Breast epithelium (tissue), 3 donors: ENCODE data around the gene FAM168B.

Source experiments
- POLR2A ChIP-seq: fragments of 450-650 bp; IDR thresholded peaks from one replicate; pipeline ENCODE4 v1.6.1; 2016; ENCODE audit warnings: antibody characterized with exemption, mild to moderate bottlenecking, moderate library complexity
- TF ChIP-seq, protein P1 (sequence below), 3 donors: fragments of 450-650 bp; IDR thresholded peaks; one replicate each; pipeline ENCODE4 v1.5.1; 2016 to 2017; ENCODE audit warnings: antibody characterized with exemption in 3 of 3, mild to moderate bottlenecking in 3 of 3, moderate library complexity in 3 of 3

DNA sequence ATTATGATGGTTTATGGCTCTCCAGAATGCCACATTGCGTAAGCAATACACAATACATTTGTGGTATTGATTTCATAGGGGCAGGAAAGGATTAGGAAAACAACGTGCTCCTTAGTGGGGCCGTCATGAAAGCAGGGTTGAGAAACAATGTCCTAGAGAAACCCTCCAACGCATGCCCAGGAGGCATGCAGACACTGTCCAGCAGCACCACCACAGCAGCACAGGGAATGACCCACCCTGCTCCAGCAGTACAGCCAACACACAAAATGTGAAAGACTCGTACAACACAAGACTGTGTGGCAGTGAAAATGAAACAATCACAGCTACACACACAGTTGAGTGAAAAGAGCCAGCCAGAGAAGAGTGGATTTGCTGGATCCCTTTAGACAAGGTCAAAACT lies 66.3 kb downstream of the FAM168B start:
- no peak for TF ChIP-seq POLR2A
- TF ChIP-seq, protein P1, sequence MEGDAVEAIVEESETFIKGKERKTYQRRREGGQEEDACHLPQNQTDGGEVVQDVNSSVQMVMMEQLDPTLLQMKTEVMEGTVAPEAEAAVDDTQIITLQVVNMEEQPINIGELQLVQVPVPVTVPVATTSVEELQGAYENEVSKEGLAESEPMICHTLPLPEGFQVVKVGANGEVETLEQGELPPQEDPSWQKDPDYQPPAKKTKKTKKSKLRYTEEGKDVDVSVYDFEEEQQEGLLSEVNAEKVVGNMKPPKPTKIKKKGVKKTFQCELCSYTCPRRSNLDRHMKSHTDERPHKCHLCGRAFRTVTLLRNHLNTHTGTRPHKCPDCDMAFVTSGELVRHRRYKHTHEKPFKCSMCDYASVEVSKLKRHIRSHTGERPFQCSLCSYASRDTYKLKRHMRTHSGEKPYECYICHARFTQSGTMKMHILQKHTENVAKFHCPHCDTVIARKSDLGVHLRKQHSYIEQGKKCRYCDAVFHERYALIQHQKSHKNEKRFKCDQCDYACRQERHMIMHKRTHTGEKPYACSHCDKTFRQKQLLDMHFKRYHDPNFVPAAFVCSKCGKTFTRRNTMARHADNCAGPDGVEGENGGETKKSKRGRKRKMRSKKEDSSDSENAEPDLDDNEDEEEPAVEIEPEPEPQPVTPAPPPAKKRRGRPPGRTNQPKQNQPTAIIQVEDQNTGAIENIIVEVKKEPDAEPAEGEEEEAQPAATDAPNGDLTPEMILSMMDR (IDR thresholded peaks at IDR 0.05): no peak
